Ishikawa (cell line): ENCODE measurements around the gene STAT6.

ENCODE experiments used
- FOXM1 ChIP-seq: IDR thresholded peaks from 2 replicates; pipeline ENCODE4 v1.6.1; 2012; ENCODE audit warnings: low read depth, borderline replicate concordance
- REST ChIP-seq: IDR thresholded peaks from 2 replicates; pipeline ENCODE4 v1.6.1; 2012; ENCODE audit warnings: low read depth, mild to moderate bottlenecking
- TEAD4 ChIP-seq: IDR thresholded peaks from 2 replicates; pipeline ENCODE4 v1.6.1; 2012

DNA sequence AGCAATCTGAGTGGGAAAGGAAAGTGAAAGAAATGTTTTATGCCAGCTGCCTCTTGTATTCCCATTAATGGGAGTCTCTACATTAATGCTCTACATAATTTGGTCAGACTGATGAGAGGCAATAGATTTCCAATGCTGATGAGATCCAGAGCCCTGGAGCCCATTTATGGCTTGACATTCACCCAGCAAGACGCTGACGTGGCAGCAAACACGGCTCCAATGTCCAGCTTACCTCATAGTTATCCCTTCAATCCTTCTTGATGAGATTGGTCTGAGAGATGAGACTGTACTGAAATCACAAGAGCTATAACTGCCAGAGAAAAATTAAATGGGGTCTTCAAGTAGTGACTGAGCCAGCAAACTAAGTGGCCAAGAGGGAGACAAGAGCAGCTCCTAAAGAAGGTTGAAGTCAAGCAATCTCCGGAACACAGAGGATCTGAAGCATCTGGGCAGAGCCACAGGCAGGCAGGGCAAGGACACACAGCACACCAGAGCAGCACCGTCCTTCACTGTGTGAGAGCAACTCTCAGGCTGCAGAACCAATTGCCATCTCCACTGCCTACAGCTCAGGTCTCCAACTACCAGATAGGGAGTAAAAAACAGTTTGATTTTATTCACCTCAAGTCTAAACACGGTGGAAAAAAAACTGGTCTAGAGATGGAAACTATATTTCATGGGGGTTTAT is 54.0 kb downstream of the STAT6 start:
- TF ChIP-seq FOXM1 (no peak), TEAD4 (no peak), REST (no peak)
